GM18507 (cell line): ENCODE measurements around the gene ZHX3.

Experiments used
- DNase-seq: peaks from one replicate; pipeline ENCODE4 v3.0.0; 2011; ENCODE audit warnings: low read depth; ENCODE audit not compliant: insufficient read length; ENCODE audit errors: extremely low spot score
- FAIRE-seq: peaks from 2 replicates; lab custom pipeline; 2011; peaks lifted over from hg19 to GRCh38; lab: Jason Lieb, UNC

ZHX3 gene

DNA sequence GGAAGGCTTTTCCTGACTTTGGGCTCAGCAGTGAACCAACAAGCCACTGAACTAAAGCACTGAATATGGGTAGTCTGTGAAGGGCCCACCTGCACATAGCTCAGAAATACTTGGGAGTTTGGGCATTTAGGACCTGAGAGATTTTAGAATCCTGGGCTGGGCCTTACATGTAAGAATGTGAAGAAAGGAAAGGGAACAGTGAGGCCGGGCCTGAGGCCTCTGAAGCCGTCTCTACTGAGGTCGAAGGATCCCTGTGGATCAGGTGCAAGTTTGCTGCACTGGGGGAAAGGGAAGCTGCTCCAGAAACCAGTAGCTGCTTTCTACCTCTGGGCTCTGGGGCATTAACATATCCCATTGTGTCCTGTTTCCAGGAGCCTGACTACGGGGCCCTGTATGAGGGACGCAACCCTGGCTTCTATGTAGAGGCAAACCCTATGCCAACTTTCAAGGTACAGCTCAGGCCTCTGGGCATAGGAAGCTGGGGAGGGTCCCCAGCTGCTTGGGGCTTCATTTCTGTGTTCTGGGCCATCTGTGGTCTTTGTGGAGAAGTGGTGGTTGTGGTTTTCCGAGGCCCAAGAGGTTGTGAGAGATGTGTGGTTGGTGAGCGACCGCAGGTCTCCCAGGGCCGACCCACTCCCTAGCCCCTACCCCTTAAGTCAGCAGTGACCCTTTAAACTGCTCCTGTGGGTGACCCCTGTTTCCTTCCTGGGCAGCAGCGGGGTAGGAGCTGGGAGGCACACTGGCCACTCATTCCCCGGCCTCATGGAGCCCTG lies 149.9 kb downstream of the ZHX3 start:
- FAIRE-seq (peak; percentile 65), DNase-seq (no peak)

- FAIRE-seq (no peak), DNase-seq (no peak)
These were observed 150.4 kb downstream of the ZHX3 start for GRCh38 chr20:41167118-41167470.

GRCh38 chr20:41166201-41167117 lies 151.1 kb downstream of the ZHX3 start:
- no peak for DNase-seq
- FAIRE-seq = no peak

GRCh38 chr20:41165001-41165882 lies 152.3 kb downstream of the ZHX3 start:
- no peak for FAIRE-seq
- no peak for DNase-seq

DNA sequence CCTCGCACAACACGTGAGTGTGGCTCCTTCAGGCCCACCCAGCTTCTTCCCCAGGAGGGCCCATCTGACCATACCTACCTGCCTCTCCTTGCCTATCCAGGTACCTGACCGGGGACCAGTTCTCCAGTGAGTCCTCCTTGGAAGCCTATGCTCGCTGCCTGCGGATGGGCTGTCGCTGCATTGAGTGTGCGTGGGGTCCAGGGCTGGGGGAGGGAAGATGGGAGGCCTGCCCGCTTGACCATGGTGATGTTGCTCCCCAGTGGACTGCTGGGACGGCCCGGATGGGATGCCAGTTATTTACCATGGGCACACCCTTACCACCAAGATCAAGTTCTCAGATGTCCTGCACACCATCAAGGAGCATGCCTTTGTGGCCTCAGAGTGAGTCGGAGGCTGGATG lies 153.7 kb downstream of the ZHX3 start:
- DNase-seq = no peak
- FAIRE-seq = no peak

DNA sequence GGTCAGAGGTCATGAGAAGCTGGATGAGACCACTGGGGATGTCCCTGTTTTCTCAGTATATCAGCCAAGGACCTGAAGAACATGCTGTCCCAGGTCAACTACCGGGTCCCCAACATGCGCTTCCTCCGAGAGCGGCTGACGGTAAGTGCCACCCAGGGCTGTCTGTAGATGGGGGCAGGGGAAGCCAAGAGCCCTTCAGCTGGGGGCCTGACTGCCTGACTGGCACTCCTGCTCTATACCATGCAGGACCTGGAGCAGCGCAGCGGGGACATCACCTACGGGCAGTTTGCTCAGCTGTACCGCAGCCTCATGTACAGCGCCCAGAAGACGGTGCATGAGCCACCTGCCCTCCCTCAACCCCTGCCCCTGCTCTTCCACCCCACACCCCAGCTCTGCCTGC lies 155.1 kb downstream of the ZHX3 start:
- no peak for FAIRE-seq
- DNase-seq = no peak

DNA sequence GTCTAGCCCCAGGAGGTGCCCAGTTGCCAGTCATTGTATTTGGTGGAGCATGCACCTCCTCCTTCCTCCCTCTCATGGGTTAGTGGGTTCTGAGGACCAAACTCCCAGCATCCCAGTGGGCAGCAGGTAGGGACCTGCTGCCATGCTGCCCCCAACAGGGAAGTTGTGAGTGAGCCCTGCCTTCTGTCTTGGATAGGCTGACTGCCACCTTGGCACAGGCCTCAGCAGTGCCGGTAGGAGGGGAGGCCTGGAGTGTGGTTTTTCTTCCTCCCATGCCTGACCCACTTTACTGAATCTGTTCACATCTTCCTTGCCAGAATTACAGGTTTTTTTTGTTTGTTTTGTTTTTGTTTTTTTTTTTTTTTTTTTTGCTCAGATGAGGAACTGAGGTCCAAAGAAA lies 155.6 kb downstream of the ZHX3 start:
- DNase-seq (no peak), FAIRE-seq (no peak)

- no peak for FAIRE-seq
- no peak for DNase-seq
These were observed 156.8 kb downstream of the ZHX3 start for GRCh38 chr20:41160686-41161085.

DNA sequence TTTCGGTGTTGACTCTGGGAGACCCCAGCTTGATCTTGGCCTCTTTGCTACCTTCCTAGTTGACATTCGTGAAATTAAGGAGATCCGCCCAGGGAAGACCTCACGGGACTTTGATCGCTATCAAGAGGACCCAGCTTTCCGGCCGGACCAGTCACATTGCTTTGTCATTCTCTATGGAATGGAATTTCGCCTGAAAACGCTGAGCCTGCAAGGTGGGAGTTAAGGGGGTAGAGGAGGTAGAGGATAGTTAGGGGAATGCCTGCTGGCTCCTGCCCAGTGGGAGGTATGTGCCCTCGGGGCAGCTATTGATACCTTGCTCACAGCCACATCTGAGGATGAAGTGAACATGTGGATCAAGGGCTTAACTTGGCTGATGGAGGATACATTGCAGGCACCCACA lies 158.0 kb downstream of the ZHX3 start:
- FAIRE-seq (no peak), DNase-seq (no peak)

DNA sequence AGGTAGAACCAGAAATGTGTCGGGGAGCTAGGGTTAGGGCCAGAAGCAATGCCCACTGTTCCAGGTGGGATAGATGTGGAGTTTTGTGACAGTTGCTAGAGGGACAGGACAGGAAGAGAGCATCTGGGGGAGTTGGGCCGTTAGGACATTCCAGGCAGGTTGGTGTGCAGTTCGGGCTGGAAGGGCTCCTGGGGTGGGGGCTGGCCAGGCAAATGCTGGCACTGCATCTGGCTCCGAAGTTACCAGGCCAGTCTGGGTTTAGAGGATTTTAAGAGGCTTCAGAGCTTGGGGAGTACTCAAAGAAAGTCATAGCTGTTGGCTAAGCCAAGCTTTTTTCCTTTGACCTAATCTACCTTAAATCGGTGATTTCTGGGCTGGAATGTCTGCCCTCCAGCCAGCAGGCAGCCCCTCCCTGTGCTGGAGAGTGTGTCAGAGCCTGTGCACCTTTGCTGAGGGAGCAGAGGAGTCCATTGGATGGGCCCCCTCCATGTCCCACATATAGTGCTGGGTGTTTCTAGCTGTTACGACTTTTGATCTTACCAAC lies 159.4 kb downstream of the ZHX3 start:
- no peak for FAIRE-seq
- no peak for DNase-seq

- FAIRE-seq = no peak
- DNase-seq = no peak
These were observed 162.3 kb downstream of the ZHX3 start for GRCh38 chr20:41155261-41155660.

- no peak for DNase-seq
- no peak for FAIRE-seq
These were observed 162.9 kb downstream of the ZHX3 start for GRCh38 chr20:41154436-41155176.

DNA sequence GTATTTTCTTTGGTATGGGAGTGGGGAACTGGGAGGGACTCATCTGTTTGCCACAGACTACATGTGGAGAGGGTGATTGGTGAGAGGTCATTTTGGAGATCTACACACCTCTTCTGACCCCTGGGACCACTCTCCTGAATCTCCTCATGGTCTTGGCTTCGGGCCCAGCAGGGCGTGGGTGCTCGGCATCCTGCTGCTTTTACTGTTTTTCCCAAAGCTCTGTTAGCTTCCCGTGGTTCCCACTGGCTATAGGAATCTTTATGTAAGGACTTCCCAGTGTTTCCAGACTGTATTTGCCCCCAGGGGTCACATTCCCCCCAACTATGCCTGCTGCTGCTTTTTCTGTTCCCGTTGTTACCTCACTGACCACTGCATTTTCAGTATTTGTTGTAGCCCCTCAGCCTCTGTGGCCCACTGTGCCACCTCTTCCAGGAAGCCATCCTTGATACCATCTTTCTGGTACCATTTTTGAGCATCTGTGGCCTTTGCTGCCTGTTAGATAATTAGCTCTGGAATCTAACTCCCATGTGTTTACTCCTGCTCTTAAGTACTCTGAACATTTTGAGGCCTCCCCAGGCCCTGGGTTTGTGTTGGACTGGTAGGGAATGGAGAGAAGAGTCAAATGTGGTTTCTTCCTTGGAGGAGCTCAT lies 165.3 kb downstream of the ZHX3 start:
- FAIRE-seq (no peak), DNase-seq (no peak)

GRCh38 chr20:41151134-41151869 lies 166.2 kb downstream of the ZHX3 start:
- no peak for FAIRE-seq
- no peak for DNase-seq

DNA sequence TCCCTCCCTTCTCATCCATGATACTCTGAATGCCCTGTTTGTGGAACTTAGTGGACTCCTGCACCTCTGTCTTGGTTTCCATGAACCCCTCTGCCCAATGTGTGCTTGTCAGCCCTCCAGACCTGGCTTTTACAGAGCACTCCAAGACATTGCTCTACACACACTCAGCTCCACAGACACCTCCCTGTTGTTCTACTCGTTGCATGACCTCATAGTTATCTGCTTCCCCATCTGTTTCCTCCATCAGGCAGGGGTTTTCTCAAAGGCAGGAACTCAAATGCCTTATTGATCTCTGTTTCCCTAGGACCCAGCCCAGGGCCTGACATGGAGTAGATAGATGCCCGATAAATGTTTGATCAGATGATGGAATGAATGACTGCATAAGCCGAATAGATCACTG lies 166.9 kb downstream of the ZHX3 start:
- FAIRE-seq (peak; percentile 5), DNase-seq (no peak)

- no peak for DNase-seq
- no peak for FAIRE-seq
These were observed 168.6 kb downstream of the ZHX3 start for GRCh38 chr20:41148942-41149341.

DNA sequence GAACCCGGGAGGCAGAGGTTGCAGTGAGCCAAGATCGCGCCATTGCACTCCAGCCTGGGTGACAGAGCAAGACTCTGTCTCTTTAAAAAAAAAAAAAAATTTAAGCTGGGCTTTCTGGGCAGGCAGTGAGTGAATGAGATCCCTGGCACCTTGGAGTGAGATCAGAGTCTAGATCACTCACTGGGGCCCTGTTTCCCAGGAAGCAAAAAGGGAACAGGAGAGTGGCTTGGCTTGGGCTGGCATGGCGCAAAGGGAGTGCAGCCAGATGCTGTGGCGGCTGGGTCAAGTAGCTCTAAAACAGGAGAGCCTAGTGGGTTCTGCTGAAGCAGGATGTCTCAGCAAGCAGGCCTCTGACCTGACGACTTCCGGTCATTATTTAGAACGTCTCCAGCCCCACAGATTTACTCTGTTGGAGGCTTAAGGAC lies 169.8 kb downstream of the ZHX3 start:
- DNase-seq (no peak), FAIRE-seq (no peak)
